Osteoblast (primary cell): ENCODE results near the gene INSYN2B. TPM values are rescaled to one million over a fixed set of nuclear protein-coding genes. Genes with fewer than 3 reads are reported as not detected.

Source experiments
- DNase-seq: peaks from one replicate; pipeline ENCODE4 v3.0.0; 2011; ENCODE audit warnings: low spot score, mixed read lengths; ENCODE audit not compliant: insufficient read length; ENCODE audit errors: missing footprints
- H2AFZ ChIP-seq: 2 replicates; pipeline ENCODE4 v1.6.0; 2011; ENCODE audit warnings: mild to moderate bottlenecking, low read length
- H3K27ac ChIP-seq: 2 replicates; pipeline ENCODE4 v1.5.1; 2011; ENCODE audit warnings: mild to moderate bottlenecking, low read depth, low read length, moderate library complexity
- H3K27me3 ChIP-seq: 2 replicates; pipeline ENCODE4 v1.6.0; 2012; ENCODE audit warnings: mild to moderate bottlenecking, control low read depth, inconsistent platforms, low read length, moderate library complexity; ENCODE audit not compliant: insufficient read depth
- H3K36me3 ChIP-seq: 2 replicates; pipeline ENCODE4 v1.5.1; 2011; ENCODE audit warnings: mild to moderate bottlenecking, low read length, control low read depth, moderate library complexity; ENCODE audit not compliant: insufficient read depth
- H3K4me1 ChIP-seq: 2 replicates; pipeline ENCODE4 v1.5.1; 2011; ENCODE audit warnings: mild to moderate bottlenecking, low read length, control low read depth, moderate library complexity; ENCODE audit not compliant: insufficient read depth
- H3K4me2 ChIP-seq: 2 replicates; pipeline ENCODE4 v1.6.0; 2011; ENCODE audit warnings: mild to moderate bottlenecking, low read length; ENCODE audit not compliant: insufficient read depth
- H3K4me3 ChIP-seq: fragments of 200-600 bp; sonication (generic); 3 replicates; pipeline ENCODE4 v1.5.1; 2012; ENCODE audit warnings: mild to moderate bottlenecking, low read length, inconsistent platforms; ENCODE audit not compliant: insufficient read depth
- H3K79me2 ChIP-seq: 2 replicates; pipeline ENCODE4 v1.6.0; 2012; ENCODE audit warnings: mild to moderate bottlenecking, low read length, control low read depth, inconsistent platforms; ENCODE audit not compliant: insufficient read depth
- H3K9me3 ChIP-seq: 2 replicates; pipeline ENCODE4 v1.5.1; 2011; ENCODE audit warnings: low read depth, low read length, control low read depth
- H4K20me1 ChIP-seq: 2 replicates; pipeline ENCODE4 v1.6.0; 2012; ENCODE audit warnings: mild to moderate bottlenecking, low read length, control low read depth; ENCODE audit not compliant: insufficient read depth
- CTCF ChIP-seq: IDR thresholded peaks from 2 replicates; pipeline ENCODE4 v1.5.1; 2011; ENCODE audit warnings: mild to moderate bottlenecking, low read depth, low read length, moderate library complexity; ENCODE audit errors: extremely low read depth
- total RNA-seq: library from RNA; depleted of rRNA; stranded (reverse); fragments of >200 nt; gene quantifications from 2 replicates; pipeline ENCODE4 v1.2.3, GENCODE V29; 2012

Gene INSYN2B
- total RNA-seq, 1 donor = 2.2 TPM

DNA sequence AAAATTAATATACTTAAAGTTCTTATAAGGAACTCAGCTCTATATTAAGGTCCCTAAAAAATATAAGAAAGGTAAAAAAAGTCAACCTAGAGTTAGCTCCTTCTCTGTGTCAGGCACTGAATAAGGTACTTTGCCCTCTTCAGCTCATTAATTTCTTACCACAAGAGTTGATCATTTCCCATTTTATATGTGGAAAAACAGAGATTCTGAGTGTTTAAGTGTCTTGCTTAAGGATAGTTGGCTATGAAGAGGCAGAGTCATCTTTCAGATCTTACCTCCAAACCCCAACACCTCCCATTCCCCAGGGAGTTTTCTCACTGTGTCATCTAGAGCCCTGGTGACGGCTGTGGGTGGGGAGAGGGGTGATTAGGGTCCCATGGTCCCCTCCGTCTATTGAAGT, 40.6 kb downstream of the INSYN2B start:
- Histone ChIP-seq H3K9me3 (no peaks in the 10 kb centered on the region), H3K4me2 (no peak overlapping the region), H2AFZ (no peak overlapping the region), H3K79me2 (peaks cover 5% of the 10 kb centered on the region), H3K4me1 (peaks cover 28% of the 10 kb centered on the region), H4K20me1 (no peaks in the 10 kb centered on the region), H3K4me3 (no peak overlapping the region), H3K36me3 (no peaks in the 10 kb centered on the region), H3K27me3 (no peaks in the 10 kb centered on the region), H3K27ac (no peak overlapping the region)
- DNase-seq = no peak
- TF ChIP-seq CTCF = no peak

GRCh38 chr5:169938439-169938838, 41.9 kb downstream of the INSYN2B start:
- Histone ChIP-seq H3K36me3 (no peaks in the 10 kb centered on the region), H3K27ac (no peak overlapping the region), H3K27me3 (no peaks in the 10 kb centered on the region), H3K79me2 (peaks cover 3% of the 10 kb centered on the region), H3K4me2 (no peak overlapping the region), H3K9me3 (no peaks in the 10 kb centered on the region), H3K4me3 (no peak overlapping the region), H4K20me1 (no peaks in the 10 kb centered on the region), H3K4me1 (peaks cover 24% of the 10 kb centered on the region), H2AFZ (no peak overlapping the region)
- no peak for TF ChIP-seq CTCF
- DNase-seq = no peak

GRCh38 chr5:169935762-169936161, 44.5 kb downstream of the INSYN2B start:
- no peak for TF ChIP-seq CTCF

DNA sequence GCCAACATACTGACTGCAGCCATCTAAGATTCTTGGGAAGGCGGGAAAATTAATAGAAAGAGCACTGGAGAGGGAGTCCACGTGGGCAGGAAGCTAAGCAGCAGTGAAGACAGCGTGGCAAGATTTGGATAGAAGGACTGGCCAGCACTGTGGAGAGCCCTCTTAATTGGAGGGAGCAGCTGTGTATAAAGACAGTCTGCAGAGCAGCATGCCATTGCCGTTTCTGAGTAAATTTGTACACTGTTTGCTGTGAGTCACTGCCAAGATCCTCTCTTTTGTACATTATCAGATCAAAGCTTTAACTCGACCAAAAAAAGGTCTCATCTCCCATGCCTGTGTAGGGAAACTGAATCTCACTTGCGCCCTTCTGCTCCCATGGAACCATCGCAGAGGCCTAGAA, 45.3 kb downstream of the INSYN2B start:
- H3K27me3 ChIP-seq = no peaks in the 10 kb centered on the region
- TF ChIP-seq CTCF = no peak
- H3K9me3 ChIP-seq = no peaks in the 10 kb centered on the region
- no peaks in the 10 kb centered on the region for H4K20me1 ChIP-seq
- H3K36me3 ChIP-seq = peaks cover 11% of the 10 kb centered on the region
- H3K79me2 ChIP-seq = no peaks in the 10 kb centered on the region
- no peaks in the 10 kb centered on the region for H3K4me1 ChIP-seq
- no peak overlapping the region for H3K4me2 ChIP-seq
- H2AFZ ChIP-seq = no peak overlapping the region
- DNase-seq = no peak
- H3K27ac ChIP-seq = no peak overlapping the region
- H3K4me3 ChIP-seq = no peak overlapping the region

More at GRCh38 chr5:169935762-169936161, 44.5 kb downstream of the INSYN2B start:
- H3K27me3 ChIP-seq = no peaks in the 10 kb centered on the region
- H4K20me1 ChIP-seq = no peaks in the 10 kb centered on the region
- H3K4me2 ChIP-seq = no peak overlapping the region
- H3K9me3 ChIP-seq = no peaks in the 10 kb centered on the region
- peaks cover 10% of the 10 kb centered on the region for H3K36me3 ChIP-seq
- H3K79me2 ChIP-seq = peaks cover 2% of the 10 kb centered on the region
- H3K27ac ChIP-seq = no peak overlapping the region
- no peak overlapping the region for H3K4me3 ChIP-seq
- DNase-seq = no peak
- H3K4me1 ChIP-seq = no peaks in the 10 kb centered on the region
- no peak overlapping the region for H2AFZ ChIP-seq
